OCI-LY3 (cell line): ENCODE results near the gene PSMF1.

Experiments
- H2AFZ ChIP-seq: fragments of 200-600, 300-600 bp; shearing (Covaris generic); 2 replicates; pipeline ENCODE4 v1.6.0; 2014; ENCODE audit warnings: antibody characterized with exemption, low read depth, low read length
- H3K27ac ChIP-seq: fragments of 200-600, 300-600 bp; sonication (generic); 2 replicates; pipeline ENCODE4 v1.5.1; 2014; ENCODE audit warnings: mild to moderate bottlenecking, low read length, moderate library complexity, mixed read lengths
- H3K27me3 ChIP-seq: fragments of 200-600, 300-600 bp; sonication (generic); 2 replicates; pipeline ENCODE4 v1.6.1; 2014; ENCODE audit warnings: low read depth, low read length, mixed read lengths
- H3K36me3 ChIP-seq: fragments of 200-600, 300-600 bp; sonication (generic); replicated peaks from 2 replicates; pipeline ENCODE3; 2014; ENCODE audit warnings: low read depth, low read length, mixed read lengths
- H3K4me1 ChIP-seq: fragments of 300-600, 200-600 bp; sonication (generic); 2 replicates; pipeline ENCODE4 v1.6.1; 2014; ENCODE audit warnings: low read length, mixed read lengths
- H3K4me2 ChIP-seq: fragments of 200-600, 300-600 bp; sonication (generic); 2 replicates; pipeline ENCODE4 v1.6.1; 2014; ENCODE audit warnings: low read length, mixed read lengths
- H3K4me3 ChIP-seq: fragments of 300-600, 200-600 bp; sonication (generic); 2 replicates; pipeline ENCODE4 v1.5.1; 2014; ENCODE audit warnings: antibody characterized with exemption, mild to moderate bottlenecking, low read length, moderate library complexity
- H3K79me2 ChIP-seq: fragments of 300-600, 200-600 bp; shearing (Covaris generic); 2 replicates; pipeline ENCODE4 v1.6.1; 2014; ENCODE audit warnings: mild to moderate bottlenecking, low read length, mixed read lengths
- H3K9ac ChIP-seq: fragments of 300-600, 200-600 bp; shearing (Covaris generic); 2 replicates; pipeline ENCODE4 v1.6.0; 2014; ENCODE audit warnings: mild to moderate bottlenecking, low read length, moderate library complexity
- H3K9me3 ChIP-seq: fragments of 200-600, 300-600 bp; shearing (Covaris generic); 2 replicates; pipeline ENCODE4 v1.6.1; 2014; ENCODE audit warnings: low read length, mixed read lengths; ENCODE audit not compliant: insufficient read depth
- H4K20me1 ChIP-seq: fragments of 200-600, 300-600 bp; sonication (generic); 2 replicates; pipeline ENCODE4 v1.6.1; 2016; ENCODE audit warnings: low read length, mixed read lengths; ENCODE audit not compliant: insufficient read depth
- EZH2phosphoT487 ChIP-seq: fragments of 200-600 bp; shearing (Covaris generic); IDR thresholded peaks from 2 replicates; pipeline ENCODE4 v1.6.1; 2018; ENCODE audit warnings: antibody characterized with exemption, mixed run types, low read depth
- TF ChIP-seq, protein P1 (sequence below): fragments of 200-600, 300-600 bp; sonication (generic); IDR thresholded peaks from 2 replicates; pipeline ENCODE4 v1.5.1; 2014; ENCODE audit warnings: antibody characterized with exemption, low read length, low read depth

PSMF1 gene, protein sequence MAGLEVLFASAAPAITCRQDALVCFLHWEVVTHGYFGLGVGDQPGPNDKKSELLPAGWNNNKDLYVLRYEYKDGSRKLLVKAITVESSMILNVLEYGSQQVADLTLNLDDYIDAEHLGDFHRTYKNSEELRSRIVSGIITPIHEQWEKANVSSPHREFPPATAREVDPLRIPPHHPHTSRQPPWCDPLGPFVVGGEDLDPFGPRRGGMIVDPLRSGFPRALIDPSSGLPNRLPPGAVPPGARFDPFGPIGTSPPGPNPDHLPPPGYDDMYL

DNA sequence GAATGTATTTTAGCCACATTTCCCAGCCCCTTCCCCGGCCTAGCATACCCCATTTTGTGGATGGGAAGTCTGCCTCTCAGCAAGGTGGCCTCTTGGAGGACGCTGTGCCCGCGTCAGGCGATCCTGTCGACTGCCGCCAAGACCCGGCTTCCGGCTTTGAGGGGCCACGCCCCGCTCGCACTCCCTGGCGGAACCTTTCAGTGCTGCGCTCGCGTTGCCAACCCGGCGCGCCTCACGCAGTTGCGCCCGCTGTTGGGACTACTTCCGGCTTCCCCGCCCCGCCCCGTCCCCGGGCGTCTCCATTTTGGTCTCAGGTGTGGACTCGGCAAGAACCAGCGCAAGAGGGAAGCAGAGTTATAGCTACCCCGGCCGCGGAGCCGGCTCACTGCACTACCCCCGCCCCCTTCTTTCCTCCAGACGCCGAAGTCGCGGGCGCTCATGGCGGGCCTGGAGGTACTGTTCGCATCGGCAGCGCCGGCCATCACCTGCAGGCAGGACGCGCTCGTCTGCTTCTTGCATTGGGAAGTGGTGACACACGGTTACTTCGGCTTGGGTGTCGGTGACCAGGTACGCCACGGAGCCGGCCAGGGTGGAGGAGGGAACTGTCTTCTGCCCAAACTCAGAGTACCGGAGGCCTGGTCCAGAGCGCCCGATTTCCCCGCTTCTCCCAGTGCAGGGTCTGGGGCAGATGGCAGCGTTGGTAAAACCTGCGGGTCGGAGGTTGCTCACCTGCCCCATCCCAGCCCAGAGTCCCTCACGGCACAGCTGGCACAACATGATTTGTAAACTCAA, at the start of gene PSMF1:
PSMF1 (plus strand) TSS at position 267 of the 792 bp plus-strand sequence; CDS start at position 439, 172 bp downstream.
- H3K4me2 ChIP-seq, result peak within 1 kb of the TSS; percentile 82
- TF ChIP-seq, protein P1, sequence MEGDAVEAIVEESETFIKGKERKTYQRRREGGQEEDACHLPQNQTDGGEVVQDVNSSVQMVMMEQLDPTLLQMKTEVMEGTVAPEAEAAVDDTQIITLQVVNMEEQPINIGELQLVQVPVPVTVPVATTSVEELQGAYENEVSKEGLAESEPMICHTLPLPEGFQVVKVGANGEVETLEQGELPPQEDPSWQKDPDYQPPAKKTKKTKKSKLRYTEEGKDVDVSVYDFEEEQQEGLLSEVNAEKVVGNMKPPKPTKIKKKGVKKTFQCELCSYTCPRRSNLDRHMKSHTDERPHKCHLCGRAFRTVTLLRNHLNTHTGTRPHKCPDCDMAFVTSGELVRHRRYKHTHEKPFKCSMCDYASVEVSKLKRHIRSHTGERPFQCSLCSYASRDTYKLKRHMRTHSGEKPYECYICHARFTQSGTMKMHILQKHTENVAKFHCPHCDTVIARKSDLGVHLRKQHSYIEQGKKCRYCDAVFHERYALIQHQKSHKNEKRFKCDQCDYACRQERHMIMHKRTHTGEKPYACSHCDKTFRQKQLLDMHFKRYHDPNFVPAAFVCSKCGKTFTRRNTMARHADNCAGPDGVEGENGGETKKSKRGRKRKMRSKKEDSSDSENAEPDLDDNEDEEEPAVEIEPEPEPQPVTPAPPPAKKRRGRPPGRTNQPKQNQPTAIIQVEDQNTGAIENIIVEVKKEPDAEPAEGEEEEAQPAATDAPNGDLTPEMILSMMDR, result no peak
- TF ChIP-seq EZH2phosphoT487, result no peak
- H3K4me3 ChIP-seq, result peak within 1 kb of the TSS; percentile 92
- no peaks in the 10 kb centered on the region for H3K27me3 ChIP-seq
- peaks cover 18% of the 10 kb centered on the region for H3K36me3 ChIP-seq
- H4K20me1 ChIP-seq, result no peaks in the 10 kb centered on the region
- peaks cover 32% of the 10 kb centered on the region for H3K4me1 ChIP-seq
- peak within 1 kb of the TSS; percentile 24 for H3K27ac ChIP-seq
- peak within 1 kb of the TSS; percentile 80; the same call in 1 of the 2 replicates for H2AFZ ChIP-seq
- peak within 1 kb of the TSS; percentile 89 for H3K9ac ChIP-seq
- H3K9me3 ChIP-seq, result no peaks in the 10 kb centered on the region
- peaks cover 51% of the 10 kb centered on the region for H3K79me2 ChIP-seq

DNA sequence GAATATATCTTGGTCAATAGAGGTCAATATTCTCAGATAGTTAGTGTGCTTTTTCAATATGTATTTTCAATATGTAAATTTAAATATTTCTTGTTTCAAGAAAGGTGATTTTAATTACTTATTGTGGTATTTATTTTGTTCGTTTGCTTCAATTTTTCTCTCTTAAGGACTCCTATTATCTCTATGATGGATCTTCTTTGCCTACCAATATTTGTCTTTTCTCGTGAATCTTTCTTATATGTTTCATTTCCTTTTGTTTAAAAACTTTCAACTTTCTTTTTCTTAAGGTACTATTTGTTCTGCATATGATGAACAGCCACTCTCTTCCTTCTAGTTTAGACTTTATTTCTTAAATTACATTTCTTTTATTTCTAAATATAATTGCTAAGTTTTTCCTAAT, 46.1 kb upstream of the PSMF1 start:
- H3K4me1 ChIP-seq, result peaks cover 10% of the 10 kb centered on the region
- H3K27me3 ChIP-seq, result peaks cover 13% of the 10 kb centered on the region; the same call in 1 of the 2 replicates
- no peaks in the 10 kb centered on the region for H4K20me1 ChIP-seq
- no peak overlapping the region for H3K27ac ChIP-seq
- no peak overlapping the region for H2AFZ ChIP-seq
- no peaks in the 10 kb centered on the region for H3K9me3 ChIP-seq
- no peaks in the 10 kb centered on the region for H3K36me3 ChIP-seq
- H3K4me3 ChIP-seq, result no peak overlapping the region
- H3K9ac ChIP-seq, result no peak overlapping the region
- no peak overlapping the region for H3K4me2 ChIP-seq
- no peaks in the 10 kb centered on the region for H3K79me2 ChIP-seq
- TF ChIP-seq, protein P1, result no peak
- no peak for TF ChIP-seq EZH2phosphoT487

DNA sequence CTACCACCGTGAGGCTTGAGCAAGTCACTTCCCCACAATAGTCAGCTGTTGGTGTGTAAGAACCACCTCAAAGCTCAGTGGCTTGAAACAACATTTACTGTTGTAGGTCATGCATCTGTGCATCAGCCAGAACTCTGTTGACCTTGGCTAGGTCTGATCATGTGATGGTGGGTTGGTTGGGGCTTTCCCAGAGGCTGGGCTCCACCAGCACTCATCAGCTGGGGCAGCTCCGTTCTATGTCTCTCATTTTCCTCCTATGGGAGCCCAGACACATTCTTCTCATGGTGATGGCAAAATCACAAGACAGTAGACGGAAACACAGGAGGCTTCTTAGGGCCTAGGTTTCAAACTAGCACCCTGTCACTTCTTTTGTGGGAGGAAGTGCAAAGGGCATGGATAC, 42.8 kb upstream of the PSMF1 start:
- Histone ChIP-seq H3K36me3 (no peaks in the 10 kb centered on the region), H3K4me1 (peaks cover 10% of the 10 kb centered on the region), H3K4me3 (peak overlapping the region; percentile 15; the same call in 1 of the 2 replicates), H3K79me2 (no peaks in the 10 kb centered on the region), H4K20me1 (no peaks in the 10 kb centered on the region), H3K9me3 (no peaks in the 10 kb centered on the region), H3K27ac (no peak overlapping the region), H3K9ac (no peak overlapping the region; the same call in 1 of the 2 replicates), H3K4me2 (peak overlapping the region; percentile 50), H2AFZ (peak overlapping the region; percentile 84), H3K27me3 (no peaks in the 10 kb centered on the region)
- no peak for TF ChIP-seq EZH2phosphoT487
- TF ChIP-seq, protein P1, result no peak

DNA sequence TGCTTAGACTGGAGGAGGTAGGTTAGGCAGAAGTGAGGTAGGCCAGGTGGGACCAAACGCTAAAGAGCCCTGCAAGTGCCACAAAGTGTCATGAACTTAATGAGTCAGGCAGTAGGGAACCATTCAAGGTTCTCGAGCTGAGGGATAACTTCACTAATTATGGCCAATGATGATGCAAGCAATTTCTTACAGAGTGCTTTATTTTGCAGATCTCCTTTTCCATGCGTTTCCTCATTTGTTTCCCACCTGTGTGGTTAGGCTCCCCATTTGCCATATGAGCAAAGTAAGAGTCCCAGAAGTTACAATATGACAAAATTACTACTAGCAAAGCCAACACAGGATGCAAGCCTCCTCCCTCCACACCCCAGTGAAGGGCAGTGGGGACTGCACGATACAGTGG, 36.5 kb upstream of the PSMF1 start:
- no peaks in the 10 kb centered on the region for H4K20me1 ChIP-seq
- no peak overlapping the region for H2AFZ ChIP-seq
- H3K79me2 ChIP-seq, result no peaks in the 10 kb centered on the region
- H3K27ac ChIP-seq, result no peak overlapping the region
- H3K36me3 ChIP-seq, result peaks cover 16% of the 10 kb centered on the region
- TF ChIP-seq, protein P1, result no peak
- no peak for TF ChIP-seq EZH2phosphoT487
- no peak overlapping the region for H3K9ac ChIP-seq
- H3K9me3 ChIP-seq, result peaks cover 27% of the 10 kb centered on the region
- peaks cover 18% of the 10 kb centered on the region for H3K4me1 ChIP-seq
- H3K27me3 ChIP-seq, result no peaks in the 10 kb centered on the region
- H3K4me2 ChIP-seq, result no peak overlapping the region
- no peak overlapping the region for H3K4me3 ChIP-seq
